DND-41 (cell line): Measurements from ENCODE around the gene LRRC58.

Experiments used
- ATAC-seq: fragments of 200-7000 bp; cut with Tn5 transposase; 3 replicates; pipeline ENCODE4 v1.9.1; 2021; ENCODE audit warnings: low read depth; ENCODE audit not compliant: insufficient read depth
- DNase-seq: peaks from one replicate; pipeline ENCODE4 v3.0.0-alpha.2; 2020
- H2AFZ ChIP-seq: 2 replicates; pipeline ENCODE4 v1.6.0; 2012; ENCODE audit warnings: low read depth, low read length
- H3K27ac ChIP-seq: 2 replicates; pipeline ENCODE4 v1.5.1; 2012; ENCODE audit warnings: low read length, inconsistent platforms
- H3K27me3 ChIP-seq: fragments of 200-600 bp; sonication (generic); 2 replicates; pipeline ENCODE4 v1.6.0; 2012; ENCODE audit warnings: low read length, mild to moderate bottlenecking, inconsistent platforms; ENCODE audit not compliant: insufficient read depth, poor library complexity
- H3K36me3 ChIP-seq: 2 replicates; pipeline ENCODE4 v1.5.1; 2012; ENCODE audit warnings: low read length, inconsistent platforms; ENCODE audit not compliant: insufficient read depth
- H3K4me1 ChIP-seq: 2 replicates; pipeline ENCODE4 v1.5.1; 2012; ENCODE audit warnings: mild to moderate bottlenecking, low read length; ENCODE audit not compliant: insufficient read depth
- H3K4me2 ChIP-seq: 2 replicates; pipeline ENCODE4 v1.6.0; 2012; ENCODE audit warnings: mild to moderate bottlenecking, moderate library complexity, low read length, inconsistent platforms; ENCODE audit not compliant: insufficient read depth
- H3K4me3 ChIP-seq, 2 experiments: fragments of 200-600 bp in 1 of 2; shearing (Covaris generic) in 1 of 2; 2 replicates each; pipeline ENCODE4 v1.5.1; 2012 to 2016; ENCODE audit warnings: inconsistent platforms in 2 of 2, low read length in 2 of 2, mild to moderate bottlenecking in 2 of 2, low read depth in 1 of 2, moderate library complexity in 1 of 2
- H3K79me2 ChIP-seq: 2 replicates; pipeline ENCODE4 v1.6.0; 2012; ENCODE audit warnings: low read length, inconsistent platforms; ENCODE audit not compliant: insufficient read depth
- H3K9ac ChIP-seq: 2 replicates; pipeline ENCODE4 v1.6.0; 2012; ENCODE audit warnings: low read depth, mild to moderate bottlenecking, inconsistent platforms, low read length, moderate library complexity
- H3K9me3 ChIP-seq: 2 replicates; pipeline ENCODE4 v1.5.1; 2012; ENCODE audit warnings: low read length, moderate library complexity, mild to moderate bottlenecking, inconsistent platforms; ENCODE audit not compliant: insufficient read depth, severe bottlenecking
- H4K20me1 ChIP-seq: 2 replicates; pipeline ENCODE4 v1.6.0; 2012; ENCODE audit warnings: low read length; ENCODE audit not compliant: insufficient read depth
- EZH2 ChIP-seq: IDR thresholded peaks from 3 replicates; pipeline ENCODE4 v1.6.1; 2012; ENCODE audit warnings: borderline replicate concordance, low read depth, mild to moderate bottlenecking, moderate library complexity, low read length, inconsistent platforms; ENCODE audit not compliant: severe bottlenecking
- TF ChIP-seq, protein P1 (sequence below): IDR thresholded peaks from 2 replicates; pipeline ENCODE4 v1.5.1; 2012; ENCODE audit warnings: borderline replicate concordance, low read length, moderate library complexity, mild to moderate bottlenecking; ENCODE audit not compliant: poor library complexity, severe bottlenecking; ENCODE audit errors: extremely low read depth

LRRC58 gene

DNA sequence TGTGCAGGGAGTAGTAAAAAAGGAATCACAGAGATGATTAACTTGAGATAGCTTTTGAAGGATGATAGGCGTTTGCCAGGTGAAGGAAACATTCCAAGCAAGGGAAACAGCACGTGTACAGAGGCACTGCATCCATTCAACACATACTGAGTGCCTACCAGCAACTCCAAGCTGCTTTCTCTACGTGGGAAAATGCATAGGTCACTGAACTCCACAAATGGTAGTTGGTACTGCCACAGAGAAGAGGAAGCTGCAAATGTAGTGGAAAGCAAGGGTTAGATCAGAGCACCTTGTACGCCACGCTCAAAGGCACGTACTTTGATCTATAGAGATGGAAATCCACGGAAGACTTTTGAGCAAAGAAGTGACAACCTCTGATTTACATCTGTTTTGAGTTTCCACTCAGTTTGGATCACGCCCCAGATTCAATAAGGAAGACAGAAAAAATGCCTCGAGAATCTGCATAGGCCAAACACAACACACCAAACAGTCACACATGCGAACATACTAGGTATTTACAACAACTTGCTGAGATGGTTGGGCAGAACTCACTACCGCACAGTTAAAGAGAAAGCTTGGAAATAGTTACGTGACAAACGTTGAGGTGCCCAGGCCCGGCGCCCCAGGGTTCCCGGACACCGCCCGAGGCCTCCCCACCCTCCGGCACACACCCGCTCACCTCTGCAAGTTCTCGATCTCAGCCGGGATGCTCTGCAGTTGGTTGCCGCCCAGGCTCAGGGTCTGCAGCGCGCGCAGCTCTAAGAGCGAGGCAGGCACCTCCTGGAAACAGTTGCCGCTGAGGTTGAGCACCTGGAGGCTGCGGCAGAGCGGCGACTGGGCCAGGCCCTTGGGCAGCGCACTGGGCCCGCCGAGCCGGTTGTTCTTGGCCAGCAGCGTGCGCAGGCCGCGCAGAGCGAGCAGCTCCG lies 826 bp downstream of the LRRC58 start:
- Histone ChIP-seq H3K4me1 (peaks cover 56% of the 10 kb centered on the region), H3K4me2 (peak overlapping the region; percentile 72), H4K20me1 (peaks cover 41% of the 10 kb centered on the region; the same call in 1 of the 2 replicates), H3K9ac (peak overlapping the region; percentile 92), H3K4me3 (peak overlapping the region; percentile 47 to 74), H2AFZ (peak overlapping the region; percentile 96), H3K27ac (peak overlapping the region; percentile 93), H3K79me2 (peaks cover 62% of the 10 kb centered on the region), H3K36me3 (peaks cover 33% of the 10 kb centered on the region), H3K27me3 (no peaks in the 10 kb centered on the region), H3K9me3 (peaks cover 3% of the 10 kb centered on the region)
- ATAC-seq = peak; percentile 69
- DNase-seq = peak; percentile 76
- no peak for TF ChIP-seq EZH2
- TF ChIP-seq, protein P1, sequence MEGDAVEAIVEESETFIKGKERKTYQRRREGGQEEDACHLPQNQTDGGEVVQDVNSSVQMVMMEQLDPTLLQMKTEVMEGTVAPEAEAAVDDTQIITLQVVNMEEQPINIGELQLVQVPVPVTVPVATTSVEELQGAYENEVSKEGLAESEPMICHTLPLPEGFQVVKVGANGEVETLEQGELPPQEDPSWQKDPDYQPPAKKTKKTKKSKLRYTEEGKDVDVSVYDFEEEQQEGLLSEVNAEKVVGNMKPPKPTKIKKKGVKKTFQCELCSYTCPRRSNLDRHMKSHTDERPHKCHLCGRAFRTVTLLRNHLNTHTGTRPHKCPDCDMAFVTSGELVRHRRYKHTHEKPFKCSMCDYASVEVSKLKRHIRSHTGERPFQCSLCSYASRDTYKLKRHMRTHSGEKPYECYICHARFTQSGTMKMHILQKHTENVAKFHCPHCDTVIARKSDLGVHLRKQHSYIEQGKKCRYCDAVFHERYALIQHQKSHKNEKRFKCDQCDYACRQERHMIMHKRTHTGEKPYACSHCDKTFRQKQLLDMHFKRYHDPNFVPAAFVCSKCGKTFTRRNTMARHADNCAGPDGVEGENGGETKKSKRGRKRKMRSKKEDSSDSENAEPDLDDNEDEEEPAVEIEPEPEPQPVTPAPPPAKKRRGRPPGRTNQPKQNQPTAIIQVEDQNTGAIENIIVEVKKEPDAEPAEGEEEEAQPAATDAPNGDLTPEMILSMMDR = no peak

DNA sequence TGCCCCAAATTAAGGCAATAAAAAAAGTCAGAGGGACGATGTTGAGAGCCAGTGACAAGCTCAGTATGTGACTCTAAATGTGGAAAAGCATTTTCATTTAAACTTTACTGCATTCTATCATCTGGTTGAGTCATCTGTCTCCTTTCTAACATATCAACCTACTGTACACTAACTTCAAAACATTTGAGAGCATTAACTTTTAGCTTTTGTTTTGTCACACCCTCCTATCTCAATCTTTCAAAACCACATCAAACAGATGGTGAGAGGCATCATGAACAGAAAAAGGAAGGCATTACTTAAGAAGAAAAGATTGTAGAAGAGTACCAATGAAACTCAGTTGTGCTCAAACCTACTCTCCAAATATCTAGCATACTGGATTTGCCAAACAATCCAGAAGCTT lies 4.8 kb downstream of the LRRC58 start:
- Histone ChIP-seq H3K27ac (peak overlapping the region; percentile 32; the same call in 1 of the 2 replicates), H4K20me1 (peaks cover 55% of the 10 kb centered on the region; the same call in 1 of the 2 replicates), H3K36me3 (peaks cover 67% of the 10 kb centered on the region), H3K9me3 (peaks cover 34% of the 10 kb centered on the region), H3K4me2 (peak overlapping the region; percentile 58; the same call in 1 of the 2 replicates), H3K4me3 (no peak overlapping the region), H3K79me2 (peaks cover 97% of the 10 kb centered on the region), H3K27me3 (no peaks in the 10 kb centered on the region), H3K4me1 (peaks cover 45% of the 10 kb centered on the region), H2AFZ (no peak overlapping the region), H3K9ac (no peak overlapping the region)
- TF ChIP-seq, protein P1 = no peak
- no peak for TF ChIP-seq EZH2
- ATAC-seq = peak; percentile 50
- no peak for DNase-seq

DNA sequence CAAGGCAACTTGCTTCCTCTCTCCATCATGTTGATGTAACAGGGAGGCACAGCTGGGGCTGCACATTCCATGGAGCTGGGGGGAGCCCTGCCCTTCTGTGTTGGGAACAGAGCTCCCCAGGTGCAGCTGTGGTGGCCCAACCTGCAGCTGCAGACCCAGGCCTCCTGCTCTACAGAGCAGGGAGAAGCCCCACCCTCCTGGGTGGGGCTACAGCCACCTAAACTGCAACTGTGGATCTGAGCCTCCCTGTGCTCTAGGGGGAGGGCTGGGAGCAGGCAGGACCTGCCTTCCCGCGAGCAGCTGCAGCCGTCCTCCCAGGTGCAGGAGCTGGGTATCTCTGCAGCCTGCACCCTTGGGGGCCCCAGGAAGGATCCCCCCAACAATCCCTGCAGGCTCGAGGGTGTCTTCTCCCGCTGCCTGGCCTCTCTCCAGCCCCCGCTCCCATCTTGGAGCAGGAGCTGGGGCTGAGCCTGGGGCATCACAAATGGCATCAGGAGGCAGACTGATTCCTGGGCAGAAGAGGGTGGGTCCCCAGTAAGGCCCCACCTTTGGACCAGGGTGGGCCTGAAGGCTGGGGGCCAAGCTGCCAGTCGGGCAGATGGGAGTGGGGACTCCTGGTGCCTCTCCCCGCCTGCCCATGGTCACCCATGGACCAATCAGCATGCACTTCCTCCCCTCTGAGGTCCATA lies 7.4 kb downstream of the LRRC58 start:
- Histone ChIP-seq H3K4me2 (no peak overlapping the region), H3K9me3 (peaks cover 36% of the 10 kb centered on the region), H4K20me1 (peaks cover 58% of the 10 kb centered on the region; the same call in 1 of the 2 replicates), H3K79me2 (peaks cover 100% of the 10 kb centered on the region), H3K36me3 (peaks cover 85% of the 10 kb centered on the region), H3K4me1 (peaks cover 34% of the 10 kb centered on the region), H3K9ac (no peak overlapping the region), H3K27me3 (no peaks in the 10 kb centered on the region), H3K4me3 (no peak overlapping the region; a peak in 1 of 4 replicates), H3K27ac (no peak overlapping the region), H2AFZ (no peak overlapping the region)
- TF ChIP-seq EZH2 = no peak
- TF ChIP-seq, protein P1 = no peak
- no peak for DNase-seq
- no peak for ATAC-seq
